HEK293 (cell line): ENCODE data around the gene DNAJC5.

Source experiments
- CTCF ChIA-PET: fragments of 350-600 bp; formaldehyde crosslinking; extraction: SDS; loops from one replicate; lab custom pipeline; 2021; ENCODE audit warnings: antibody characterized with exemption; lab: Yijun Ruan, JAX
- POLR2A ChIA-PET: fragments of 300-600 bp; formaldehyde crosslinking; extraction: SDS; loops from one replicate; lab custom pipeline; 2020; ENCODE audit warnings: antibody characterized with exemption, inconsistent platforms; lab: Yijun Ruan, JAX
- H3K27ac ChIP-seq: fragments of 200-500 bp; sonication (Bioruptor generic); 2 replicates; pipeline ENCODE4 v1.5.1; 2014; ENCODE audit warnings: low read depth, low read length, control low read depth, inconsistent platforms; ENCODE audit errors: extremely low read depth
- H3K36me3 ChIP-seq, 2 experiments: fragments of 200-500 bp in 1 of 2; sonication (Bioruptor generic) in 1 of 2; 1 replicate in 1 of 2; 2 replicates in 1 of 2; pipeline ENCODE4 v1.5.1; 2014 to 2017; ENCODE audit warnings: inconsistent platforms in 2 of 2, low read length in 2 of 2; ENCODE audit not compliant: control insufficient read depth in 2 of 2, insufficient read depth in 1 of 2
- H3K4me1 ChIP-seq: fragments of 200-500 bp; sonication (Bioruptor generic); 2 replicates; pipeline ENCODE4 v1.5.1; 2014; ENCODE audit warnings: mild to moderate bottlenecking, low read length, inconsistent platforms; ENCODE audit not compliant: control insufficient read depth, insufficient read depth
- H3K4me3 ChIP-seq: 2 replicates; pipeline ENCODE4 v1.5.1; 2011; ENCODE audit warnings: low read depth, mild to moderate bottlenecking, control low read depth, low read length, moderate library complexity
- H3K9me3 ChIP-seq: fragments of 200-500 bp; sonication (Bioruptor generic); 2 replicates; pipeline ENCODE4 v1.5.1; 2014; ENCODE audit warnings: low read depth, low read length, inconsistent platforms; ENCODE audit not compliant: control insufficient read depth, insufficient read depth
- EGR2 ChIP-seq: fragments of 450-650 bp; formaldehyde crosslinking; IDR thresholded peaks from 2 replicates; pipeline ENCODE4 v1.5.1; 2016; ENCODE audit warnings: low read depth, missing biosample characterization, missing genetic modification characterization
- KLF9 ChIP-seq: fragments of 450-650 bp; formaldehyde crosslinking; IDR thresholded peaks from 2 replicates; pipeline ENCODE4 v1.5.1; 2016; ENCODE audit warnings: missing biosample characterization, missing genetic modification characterization, low read depth
- SCRT1 ChIP-seq: fragments of 450-650 bp; formaldehyde crosslinking; IDR thresholded peaks from 2 replicates; pipeline ENCODE4 v1.5.1; 2016; ENCODE audit warnings: missing biosample characterization, missing genetic modification characterization, borderline replicate concordance
- YY1 ChIP-seq: fragments of 450-650 bp; formaldehyde crosslinking; IDR thresholded peaks from 2 replicates; pipeline ENCODE4 v1.5.1; 2018; ENCODE audit warnings: missing biosample characterization, missing genetic modification characterization
- ZFP3 ChIP-seq: fragments of 450-650 bp; formaldehyde crosslinking; IDR thresholded peaks from 2 replicates; pipeline ENCODE4 v1.5.1; 2016; ENCODE audit warnings: low read depth, missing biosample characterization, missing genetic modification characterization
- ZNF114 ChIP-seq: fragments of 450-650 bp; formaldehyde crosslinking; IDR thresholded peaks from 2 replicates; pipeline ENCODE4 v1.5.0; 2017; ENCODE audit warnings: missing biosample characterization, missing genetic modification characterization
- ZNF146 ChIP-seq: fragments of 450-650 bp; formaldehyde crosslinking; IDR thresholded peaks from 2 replicates; pipeline ENCODE4 v1.5.1; 2016; ENCODE audit warnings: missing biosample characterization, missing genetic modification characterization
- ZNF302 ChIP-seq: fragments of 450-650 bp; formaldehyde crosslinking; IDR thresholded peaks from 2 replicates; pipeline ENCODE4 v1.5.1; 2016; ENCODE audit warnings: missing biosample characterization, missing genetic modification characterization, low read depth
- ZNF350 ChIP-seq: fragments of 450-650 bp; formaldehyde crosslinking; IDR thresholded peaks from 2 replicates; pipeline ENCODE4 v1.5.0; 2017; ENCODE audit warnings: missing biosample characterization, mild to moderate bottlenecking, missing genetic modification characterization
- ZNF404 ChIP-seq: fragments of 450-650 bp; formaldehyde crosslinking; IDR thresholded peaks from 2 replicates; pipeline ENCODE4 v1.5.1; 2017; ENCODE audit warnings: missing biosample characterization, missing genetic modification characterization
- ZNF423 ChIP-seq: fragments of 450-650 bp; formaldehyde crosslinking; IDR thresholded peaks from 2 replicates; pipeline ENCODE4 v1.5.1; 2016; ENCODE audit warnings: missing biosample characterization, missing genetic modification characterization
- ZNF433 ChIP-seq: fragments of 450-650 bp; formaldehyde crosslinking; IDR thresholded peaks from 2 replicates; pipeline ENCODE4 v1.5.1; 2016; ENCODE audit warnings: missing biosample characterization, missing genetic modification characterization, low read depth
- ZNF529 ChIP-seq: fragments of 450-650 bp; formaldehyde crosslinking; IDR thresholded peaks from 2 replicates; pipeline ENCODE4 v1.5.1; 2017; ENCODE audit warnings: missing genetic modification characterization, missing biosample characterization; ENCODE audit not compliant: insufficient replicate concordance
- ZNF555 ChIP-seq: fragments of 450-650 bp; formaldehyde crosslinking; conservative IDR thresholded peaks from 2 replicates; pipeline ENCODE4 v1.5.1; 2017; ENCODE audit warnings: missing biosample characterization, mild to moderate bottlenecking, missing genetic modification characterization, inconsistent platforms
- ZNF558 ChIP-seq: fragments of 450-650 bp; formaldehyde crosslinking; IDR thresholded peaks from 2 replicates; pipeline ENCODE4 v1.5.1; 2016; ENCODE audit warnings: missing biosample characterization, missing genetic modification characterization
- ZNF654 ChIP-seq: fragments of 450-650 bp; formaldehyde crosslinking; IDR thresholded peaks from 2 replicates; pipeline ENCODE4 v1.5.1; 2016; ENCODE audit warnings: low read depth, missing biosample characterization, missing genetic modification characterization
- ZNF670 ChIP-seq: fragments of 450-650 bp; formaldehyde crosslinking; IDR thresholded peaks from 2 replicates; pipeline ENCODE4 v1.5.1; 2016; ENCODE audit warnings: missing biosample characterization, missing genetic modification characterization, low read depth
- TF ChIP-seq, protein P1 (sequence below): IDR thresholded peaks from 2 replicates; pipeline ENCODE4 v1.6.1; 2011; ENCODE audit warnings: mild to moderate bottlenecking, low read depth, low read length, borderline replicate concordance
- TF ChIP-seq, protein P2 (sequence below): fragments of 450-650 bp; formaldehyde crosslinking; IDR thresholded peaks from 2 replicates; pipeline ENCODE4 v1.5.1; 2017; ENCODE audit warnings: missing biosample characterization, missing genetic modification characterization
- TF ChIP-seq, protein P3 (sequence below): fragments of 450-650 bp; formaldehyde crosslinking; IDR thresholded peaks from 2 replicates; pipeline ENCODE4 v1.5.1; 2016; ENCODE audit warnings: missing biosample characterization, missing genetic modification characterization
- TF ChIP-seq, protein P4 (sequence below): fragments of 450-650 bp; formaldehyde crosslinking; IDR thresholded peaks from 2 replicates; pipeline ENCODE4 v1.5.1; 2016; ENCODE audit warnings: missing biosample characterization, missing genetic modification characterization
- TF ChIP-seq, protein P5 (sequence below): fragments of 450-650 bp; formaldehyde crosslinking; IDR thresholded peaks from 2 replicates; pipeline ENCODE4 v1.5.1; 2016; ENCODE audit warnings: missing biosample characterization, missing genetic modification characterization
- TF ChIP-seq, protein P6 (sequence below): fragments of 450-650 bp; formaldehyde crosslinking; IDR thresholded peaks from 2 replicates; pipeline ENCODE4 v1.5.1; 2016; ENCODE audit warnings: missing biosample characterization, missing genetic modification characterization

Gene DNAJC5

DNA sequence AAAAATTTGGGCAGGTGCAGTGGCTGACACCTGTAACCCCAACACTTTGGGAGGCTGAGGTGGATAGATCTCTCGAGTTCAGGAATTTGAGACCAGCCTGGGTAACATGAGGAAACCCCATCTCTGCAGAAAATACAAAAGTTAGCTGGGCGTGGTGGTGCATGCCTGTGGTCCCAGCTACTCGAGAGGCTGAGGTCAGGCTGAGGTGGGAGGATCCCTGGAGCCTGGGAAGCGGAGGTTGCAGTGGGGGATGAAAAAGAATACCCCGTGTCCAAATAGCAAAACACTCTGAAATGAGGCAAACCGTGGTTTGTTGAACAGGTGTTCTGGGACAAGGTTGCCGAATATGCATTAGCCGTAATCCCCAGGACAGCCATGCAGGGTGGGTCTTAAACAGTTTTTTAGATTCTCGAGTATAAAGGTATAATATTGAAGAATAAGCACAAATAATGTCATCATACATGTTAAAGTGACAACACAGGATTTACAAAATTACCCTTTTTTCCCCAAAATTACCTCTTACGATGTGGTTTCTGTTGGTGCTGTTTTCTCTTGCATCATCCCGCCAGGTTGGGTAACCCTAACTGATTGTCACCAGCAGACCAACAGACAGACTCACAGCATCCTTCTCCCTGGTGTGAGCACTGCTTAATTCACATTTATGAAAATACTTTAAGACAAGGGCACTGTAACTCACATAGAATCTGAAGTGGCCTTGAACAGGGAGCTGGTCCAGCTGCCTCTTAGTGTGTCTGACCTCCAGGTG is 9.1 kb downstream of the DNAJC5 start (continued):
- TF ChIP-seq ZNF529 (tag by site-specific recombination) (no peak), ZNF350 (tag by site-specific recombination) (no peak), SCRT1 (tag by site-specific recombination) (no peak), ZNF146 (no peak), ZNF302 (tag by site-specific recombination) (no peak), ZNF404 (no peak)

DNA sequence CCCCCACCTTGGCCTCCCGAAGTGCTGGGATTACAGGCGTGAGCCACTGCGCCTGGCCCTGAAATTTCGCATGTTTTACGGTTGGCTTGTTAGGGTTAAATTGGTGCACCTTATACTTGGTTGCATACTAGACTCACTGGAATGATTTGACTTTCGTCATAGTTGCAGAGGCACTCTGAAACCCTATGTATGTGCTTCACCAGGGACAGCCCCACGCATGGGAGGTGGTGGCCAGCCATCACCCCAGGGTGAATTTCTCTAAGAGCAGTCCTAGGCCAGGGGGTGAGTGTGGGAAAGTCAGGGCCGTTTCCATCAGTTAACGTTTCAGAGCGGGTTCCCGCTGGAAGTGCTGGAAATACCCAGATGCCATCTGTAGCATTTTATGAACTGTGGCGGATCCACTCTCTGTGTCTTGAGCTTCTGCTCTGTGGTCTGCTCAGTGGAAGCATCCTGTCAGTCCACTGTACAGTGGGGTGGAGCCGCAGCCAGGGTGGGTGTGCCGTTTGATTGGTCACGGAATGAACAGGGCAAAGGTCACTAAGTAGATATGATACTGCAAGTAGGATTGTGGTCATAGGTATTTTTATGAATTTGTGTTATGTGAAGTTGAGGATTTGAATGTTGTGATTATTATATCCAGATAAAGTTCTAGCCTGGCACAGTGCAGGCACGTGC is 13.2 kb downstream of the DNAJC5 start:
- Histone ChIP-seq H3K27ac (no peak overlapping the region), H3K36me3 (peaks cover 0 to 7% of the 10 kb centered on the region in 2 experiments; a peak in 2 of 3 replicates)
- POLR2A ChIA-PET, result interaction anchor here (1.1 kb wide), 1 partner anchor 50 kb away, joined by 3 read pairs; no protein-coding TSS in a partner anchor
- TF ChIP-seq, protein P1, sequence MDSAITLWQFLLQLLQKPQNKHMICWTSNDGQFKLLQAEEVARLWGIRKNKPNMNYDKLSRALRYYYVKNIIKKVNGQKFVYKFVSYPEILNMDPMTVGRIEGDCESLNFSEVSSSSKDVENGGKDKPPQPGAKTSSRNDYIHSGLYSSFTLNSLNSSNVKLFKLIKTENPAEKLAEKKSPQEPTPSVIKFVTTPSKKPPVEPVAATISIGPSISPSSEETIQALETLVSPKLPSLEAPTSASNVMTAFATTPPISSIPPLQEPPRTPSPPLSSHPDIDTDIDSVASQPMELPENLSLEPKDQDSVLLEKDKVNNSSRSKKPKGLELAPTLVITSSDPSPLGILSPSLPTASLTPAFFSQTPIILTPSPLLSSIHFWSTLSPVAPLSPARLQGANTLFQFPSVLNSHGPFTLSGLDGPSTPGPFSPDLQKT, result no peak
- TF ChIP-seq ZNF654 (tag by site-specific recombination), result no peak
- TF ChIP-seq, protein P2, sequence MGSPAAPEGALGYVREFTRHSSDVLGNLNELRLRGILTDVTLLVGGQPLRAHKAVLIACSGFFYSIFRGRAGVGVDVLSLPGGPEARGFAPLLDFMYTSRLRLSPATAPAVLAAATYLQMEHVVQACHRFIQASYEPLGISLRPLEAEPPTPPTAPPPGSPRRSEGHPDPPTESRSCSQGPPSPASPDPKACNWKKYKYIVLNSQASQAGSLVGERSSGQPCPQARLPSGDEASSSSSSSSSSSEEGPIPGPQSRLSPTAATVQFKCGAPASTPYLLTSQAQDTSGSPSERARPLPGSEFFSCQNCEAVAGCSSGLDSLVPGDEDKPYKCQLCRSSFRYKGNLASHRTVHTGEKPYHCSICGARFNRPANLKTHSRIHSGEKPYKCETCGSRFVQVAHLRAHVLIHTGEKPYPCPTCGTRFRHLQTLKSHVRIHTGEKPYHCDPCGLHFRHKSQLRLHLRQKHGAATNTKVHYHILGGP (tag by site-specific recombination), result no peak
- TF ChIP-seq, protein P3, sequence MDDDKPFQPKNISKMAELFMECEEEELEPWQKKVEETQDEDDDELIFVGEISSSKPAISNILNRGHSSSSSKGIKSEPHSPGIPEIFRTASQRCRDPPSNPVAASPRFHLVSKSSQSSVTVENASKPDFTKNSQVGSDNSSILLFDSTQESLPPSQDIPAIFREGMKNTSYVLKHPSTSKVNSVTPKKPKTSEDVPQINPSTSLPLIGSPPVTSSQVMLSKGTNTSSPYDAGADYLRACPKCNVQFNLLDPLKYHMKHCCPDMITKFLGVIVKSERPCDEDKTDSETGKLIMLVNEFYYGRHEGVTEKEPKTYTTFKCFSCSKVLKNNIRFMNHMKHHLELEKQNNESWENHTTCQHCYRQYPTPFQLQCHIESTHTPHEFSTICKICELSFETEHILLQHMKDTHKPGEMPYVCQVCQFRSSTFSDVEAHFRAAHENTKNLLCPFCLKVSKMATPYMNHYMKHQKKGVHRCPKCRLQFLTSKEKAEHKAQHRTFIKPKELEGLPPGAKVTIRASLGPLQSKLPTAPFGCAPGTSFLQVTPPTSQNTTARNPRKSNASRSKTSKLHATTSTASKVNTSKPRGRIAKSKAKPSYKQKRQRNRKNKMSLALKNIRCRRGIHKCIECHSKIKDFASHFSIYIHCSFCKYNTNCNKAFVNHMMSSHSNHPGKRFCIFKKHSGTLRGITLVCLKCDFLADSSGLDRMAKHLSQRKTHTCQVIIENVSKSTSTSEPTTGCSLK (tag by site-specific recombination), result no peak
- TF ChIP-seq YY1 (tag by site-specific recombination), result no peak
- no peak for TF ChIP-seq ZFP3 (tag by site-specific recombination)
- TF ChIP-seq, protein P4, sequence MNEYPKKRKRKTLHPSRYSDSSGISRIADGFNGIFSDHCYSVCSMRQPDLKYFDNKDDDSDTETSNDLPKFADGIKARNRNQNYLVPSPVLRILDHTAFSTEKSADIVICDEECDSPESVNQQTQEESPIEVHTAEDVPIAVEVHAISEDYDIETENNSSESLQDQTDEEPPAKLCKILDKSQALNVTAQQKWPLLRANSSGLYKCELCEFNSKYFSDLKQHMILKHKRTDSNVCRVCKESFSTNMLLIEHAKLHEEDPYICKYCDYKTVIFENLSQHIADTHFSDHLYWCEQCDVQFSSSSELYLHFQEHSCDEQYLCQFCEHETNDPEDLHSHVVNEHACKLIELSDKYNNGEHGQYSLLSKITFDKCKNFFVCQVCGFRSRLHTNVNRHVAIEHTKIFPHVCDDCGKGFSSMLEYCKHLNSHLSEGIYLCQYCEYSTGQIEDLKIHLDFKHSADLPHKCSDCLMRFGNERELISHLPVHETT (tag by site-specific recombination), result no peak
- no peak for TF ChIP-seq ZNF433 (tag by site-specific recombination)
- TF ChIP-seq ZNF555, result no peak
- no peak for TF ChIP-seq ZNF670 (tag by site-specific recombination)
- no peak for TF ChIP-seq KLF9 (tag by site-specific recombination)
- TF ChIP-seq, protein P5, sequence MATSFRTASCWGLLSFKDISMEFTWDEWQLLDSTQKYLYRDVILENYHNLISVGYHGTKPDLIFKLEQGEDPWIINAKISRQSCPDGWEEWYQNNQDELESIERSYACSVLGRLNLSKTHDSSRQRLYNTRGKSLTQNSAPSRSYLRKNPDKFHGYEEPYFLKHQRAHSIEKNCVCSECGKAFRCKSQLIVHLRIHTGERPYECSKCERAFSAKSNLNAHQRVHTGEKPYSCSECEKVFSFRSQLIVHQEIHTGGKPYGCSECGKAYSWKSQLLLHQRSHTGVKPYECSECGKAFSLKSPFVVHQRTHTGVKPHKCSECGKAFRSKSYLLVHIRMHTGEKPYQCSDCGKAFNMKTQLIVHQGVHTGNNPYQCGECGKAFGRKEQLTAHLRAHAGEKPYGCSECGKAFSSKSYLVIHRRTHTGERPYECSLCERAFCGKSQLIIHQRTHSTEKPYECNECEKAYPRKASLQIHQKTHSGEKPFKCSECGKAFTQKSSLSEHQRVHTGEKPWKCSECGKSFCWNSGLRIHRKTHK (tag by site-specific recombination), result no peak
- no peak for TF ChIP-seq ZNF114
- no peak for TF ChIP-seq ZNF423 (tag by site-specific recombination)
- TF ChIP-seq ZNF558 (tag by site-specific recombination), result no peak
- TF ChIP-seq, protein P6, sequence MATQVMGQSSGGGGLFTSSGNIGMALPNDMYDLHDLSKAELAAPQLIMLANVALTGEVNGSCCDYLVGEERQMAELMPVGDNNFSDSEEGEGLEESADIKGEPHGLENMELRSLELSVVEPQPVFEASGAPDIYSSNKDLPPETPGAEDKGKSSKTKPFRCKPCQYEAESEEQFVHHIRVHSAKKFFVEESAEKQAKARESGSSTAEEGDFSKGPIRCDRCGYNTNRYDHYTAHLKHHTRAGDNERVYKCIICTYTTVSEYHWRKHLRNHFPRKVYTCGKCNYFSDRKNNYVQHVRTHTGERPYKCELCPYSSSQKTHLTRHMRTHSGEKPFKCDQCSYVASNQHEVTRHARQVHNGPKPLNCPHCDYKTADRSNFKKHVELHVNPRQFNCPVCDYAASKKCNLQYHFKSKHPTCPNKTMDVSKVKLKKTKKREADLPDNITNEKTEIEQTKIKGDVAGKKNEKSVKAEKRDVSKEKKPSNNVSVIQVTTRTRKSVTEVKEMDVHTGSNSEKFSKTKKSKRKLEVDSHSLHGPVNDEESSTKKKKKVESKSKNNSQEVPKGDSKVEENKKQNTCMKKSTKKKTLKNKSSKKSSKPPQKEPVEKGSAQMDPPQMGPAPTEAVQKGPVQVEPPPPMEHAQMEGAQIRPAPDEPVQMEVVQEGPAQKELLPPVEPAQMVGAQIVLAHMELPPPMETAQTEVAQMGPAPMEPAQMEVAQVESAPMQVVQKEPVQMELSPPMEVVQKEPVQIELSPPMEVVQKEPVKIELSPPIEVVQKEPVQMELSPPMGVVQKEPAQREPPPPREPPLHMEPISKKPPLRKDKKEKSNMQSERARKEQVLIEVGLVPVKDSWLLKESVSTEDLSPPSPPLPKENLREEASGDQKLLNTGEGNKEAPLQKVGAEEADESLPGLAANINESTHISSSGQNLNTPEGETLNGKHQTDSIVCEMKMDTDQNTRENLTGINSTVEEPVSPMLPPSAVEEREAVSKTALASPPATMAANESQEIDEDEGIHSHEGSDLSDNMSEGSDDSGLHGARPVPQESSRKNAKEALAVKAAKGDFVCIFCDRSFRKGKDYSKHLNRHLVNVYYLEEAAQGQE (tag by site-specific recombination), result no peak
- TF ChIP-seq EGR2 (tag by site-specific recombination), result no peak
- TF ChIP-seq, all 188 proteins: peak for 0
- Histone ChIP-seq H3K4me1 (peaks cover 2% of the 10 kb centered on the region; the same call in 1 of the 2 replicates), H3K4me3 (no peak overlapping the region), H3K9me3 (no peaks in the 10 kb centered on the region)
- CTCF ChIA-PET, result interaction anchor here (0.6 to 3.0 kb wide), 5 partner anchors 12 to 79 kb away, joined by 4 to 16 read pairs (median 8); no protein-coding TSS in a partner anchor
